Skin epidermis (tissue), 12 donors: ENCODE results near the gene PDK1.
"Not testable (repeated sequence)": the region's sequence is repeated elsewhere in the genome, so short reads cannot be mapped to it uniquely, and the experiment has no call there.

ENCODE experiments used
- H3K27ac ChIP-seq, 21 experiments: fragments of 200-600 bp; sonication (generic) in 11 of 21; one replicate each; pipeline ENCODE4 v1.5.0; 2020; ENCODE audit warnings: mild to moderate bottlenecking in 3 of 21, inconsistent platforms in 2 of 21, moderate library complexity in 2 of 21
- H3K4me3 ChIP-seq, 7 experiments: fragments of 200-600 bp; sonication (generic) in 2 of 7; one replicate each; pipeline ENCODE4 v1.5.0; 2020; ENCODE audit warnings: inconsistent platforms in 2 of 7, mild to moderate bottlenecking in 2 of 7, moderate library complexity in 1 of 7

The PDK1 gene

DNA sequence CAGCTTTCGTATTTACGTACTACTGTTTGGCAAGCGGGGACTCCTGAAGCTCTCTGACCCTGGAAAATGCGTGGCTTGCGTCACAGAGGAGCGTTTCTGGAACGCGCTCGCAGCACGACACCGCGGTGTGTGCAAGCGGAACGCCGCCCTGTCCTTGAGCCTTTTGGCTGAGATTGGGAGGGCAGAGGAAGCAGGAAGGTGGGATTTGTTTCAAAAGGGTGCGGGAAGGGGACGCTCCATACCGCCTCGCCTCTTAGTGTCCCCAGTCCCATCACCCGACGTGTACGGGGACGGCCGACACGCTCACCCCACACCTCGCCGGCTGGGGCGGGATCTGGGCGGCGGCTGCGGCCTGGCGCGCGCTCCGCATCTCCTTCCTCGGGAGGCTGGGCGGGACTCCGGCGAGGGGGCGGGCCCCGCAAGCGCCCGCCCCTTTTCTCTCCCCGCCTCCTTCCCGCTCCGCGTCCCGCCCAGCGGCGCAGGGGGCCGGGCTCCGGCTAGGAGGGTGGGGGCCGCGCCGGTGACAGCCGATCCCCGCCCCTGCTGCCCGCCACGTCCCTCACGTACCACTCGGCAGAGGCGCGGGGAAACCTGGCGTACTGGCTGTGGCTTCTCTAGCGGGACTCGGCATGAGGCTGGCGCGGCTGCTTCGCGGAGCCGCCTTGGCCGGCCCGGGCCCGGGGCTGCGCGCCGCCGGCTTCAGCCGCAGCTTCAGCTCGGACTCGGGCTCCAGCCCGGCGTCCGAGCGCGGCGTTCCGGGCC, at the start of gene PDK1:
Gene PDK1, plus strand, starts transcription at position 569 of the 762 bp plus-strand sequence. Its CDS starts 61 bp downstream, at position 630.
- Histone ChIP-seq H3K4me3 (peak within 1 kb of the TSS; percentile 58 to 96 (median 94)), H3K27ac (peak within 1 kb of the TSS; percentile 85 to 98 (median 93))

DNA sequence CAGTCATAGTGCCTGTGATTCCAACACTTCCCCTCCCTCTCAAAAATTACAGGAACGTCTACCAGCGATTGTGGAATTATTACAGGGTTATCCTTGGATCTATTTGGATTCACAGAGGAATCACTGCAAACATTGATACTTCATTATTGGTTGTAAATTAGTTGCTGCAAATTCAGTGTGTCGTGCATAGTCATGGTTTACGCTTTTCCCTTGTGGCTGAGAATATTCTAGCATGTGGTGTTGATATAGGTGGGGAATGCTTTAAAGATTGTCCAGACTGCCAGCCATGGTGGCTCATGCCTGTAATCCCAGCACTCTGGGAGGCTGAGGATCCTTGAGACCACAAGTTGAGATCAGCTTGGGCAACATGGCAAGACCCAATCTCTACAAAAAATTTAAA, 48.7 kb upstream of the PDK1 start:
- no peak overlapping the region for H3K27ac ChIP-seq
- H3K4me3 ChIP-seq = no peak overlapping the region

DNA sequence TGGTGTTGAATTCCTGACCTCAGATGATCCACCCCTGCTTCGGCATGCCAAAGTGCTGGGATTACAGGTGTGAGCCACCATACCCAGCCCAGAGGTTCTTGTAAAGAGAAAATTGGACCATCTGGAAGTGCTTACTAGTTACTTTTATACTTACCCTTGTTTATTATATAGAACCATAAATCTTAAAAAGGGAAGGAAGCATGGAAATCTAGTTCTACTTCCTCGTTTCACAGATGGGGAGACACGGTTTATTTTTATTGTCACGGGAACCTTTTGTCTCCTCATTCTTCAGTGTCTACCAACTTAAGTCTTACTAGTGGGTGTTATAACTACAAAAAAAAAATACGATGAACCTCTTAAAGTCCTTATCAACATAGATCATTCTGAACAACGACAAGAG, 45.8 kb upstream of the PDK1 start:
- H3K27ac ChIP-seq = no peak overlapping the region
- H3K4me3 ChIP-seq = no peak overlapping the region

DNA sequence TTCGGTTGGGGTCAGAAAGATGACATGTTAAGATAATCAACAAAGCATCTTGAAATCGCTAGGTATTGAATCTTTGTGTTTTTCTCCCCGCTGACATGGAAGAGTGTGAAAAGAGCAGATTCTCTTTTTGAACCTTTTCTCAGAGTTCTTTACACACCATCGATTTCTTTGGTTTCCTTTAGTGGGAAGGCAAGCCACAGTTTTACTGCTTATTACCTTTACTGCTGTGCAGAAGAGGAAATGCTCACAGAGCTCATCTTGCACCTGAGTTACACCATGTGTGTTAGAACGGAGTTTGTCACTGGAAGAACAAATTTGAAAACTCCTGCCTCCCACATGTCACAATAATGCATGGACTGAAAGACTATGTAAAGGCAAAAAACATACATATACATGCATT, 45.3 kb upstream of the PDK1 start:
- H3K27ac ChIP-seq = no peak overlapping the region
- H3K4me3 ChIP-seq = no peak overlapping the region

- no peak overlapping the region for H3K27ac ChIP-seq
Observed at GRCh38 chr2:172512810-172513523, 42.9 kb upstream of the PDK1 start.

DNA sequence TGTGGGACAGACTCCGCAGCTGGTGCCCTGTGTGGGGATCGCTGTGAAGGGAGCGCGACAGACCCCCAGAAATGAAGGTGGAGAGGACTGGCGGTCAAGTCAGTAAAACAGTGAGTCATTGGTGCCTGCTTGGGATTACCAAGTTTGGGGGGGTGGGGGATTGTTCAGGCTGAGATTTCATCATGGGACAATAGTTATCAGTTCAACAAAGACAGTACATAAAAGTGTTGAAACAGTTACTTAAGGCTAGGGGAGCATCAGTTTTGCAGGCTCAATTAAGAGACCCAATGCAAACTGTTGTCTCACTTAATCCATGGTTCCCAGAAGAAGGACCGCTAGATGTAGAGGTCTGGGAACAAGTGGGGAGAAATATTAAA, 42.4 kb upstream of the PDK1 start:
- Histone ChIP-seq H3K4me3 (no peak overlapping the region), H3K27ac (no peak overlapping the region)

More at GRCh38 chr2:172512810-172513523, 42.9 kb upstream of the PDK1 start:
- no peak overlapping the region for H3K4me3 ChIP-seq

- no peak overlapping the region for H3K4me3 ChIP-seq
- no peak overlapping the region for H3K27ac ChIP-seq
Observed at GRCh38 chr2:172513935-172514586, 41.8 kb upstream of the PDK1 start.

DNA sequence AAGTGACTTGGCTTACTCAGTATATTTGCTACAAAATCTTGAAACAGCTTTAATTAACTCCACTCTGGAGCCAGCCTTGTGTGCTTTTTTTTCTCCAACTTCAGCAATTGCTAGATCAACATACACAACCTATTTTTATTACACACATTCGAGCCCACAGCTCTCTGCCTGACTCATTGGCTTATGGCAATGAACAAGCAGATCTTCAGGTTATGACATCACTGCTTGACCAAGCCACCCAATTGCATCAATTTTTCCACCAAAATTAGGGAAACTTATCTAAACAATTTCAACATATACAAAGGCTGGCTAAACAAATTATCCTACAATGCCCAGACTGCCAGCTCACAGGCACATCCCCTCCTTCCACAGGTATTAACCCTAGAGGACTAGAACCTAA, 39.6 kb upstream of the PDK1 start:
- Histone ChIP-seq H3K27ac (no peak overlapping the region), H3K4me3 (no peak overlapping the region)

DNA sequence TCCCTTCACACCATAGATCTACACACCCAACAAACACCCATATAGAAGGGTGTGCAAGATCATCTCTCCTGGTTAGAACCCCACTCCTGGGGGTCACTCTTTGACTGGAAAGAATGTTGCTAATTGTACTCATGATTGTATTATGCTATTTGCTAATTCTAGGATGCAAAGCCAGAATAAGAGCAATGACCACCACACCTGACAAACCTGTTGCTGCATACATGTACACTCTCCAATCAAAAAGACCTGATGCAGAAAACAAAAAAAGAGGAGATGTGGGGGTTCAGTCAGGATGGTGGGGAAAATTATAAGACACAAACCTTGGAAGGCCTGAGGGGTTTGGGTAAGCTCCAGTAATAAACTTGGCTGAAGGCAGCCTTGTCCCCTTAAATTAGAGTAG, 36.9 kb upstream of the PDK1 start:
- Histone ChIP-seq H3K27ac (no peak overlapping the region), H3K4me3 (no peak overlapping the region)

DNA sequence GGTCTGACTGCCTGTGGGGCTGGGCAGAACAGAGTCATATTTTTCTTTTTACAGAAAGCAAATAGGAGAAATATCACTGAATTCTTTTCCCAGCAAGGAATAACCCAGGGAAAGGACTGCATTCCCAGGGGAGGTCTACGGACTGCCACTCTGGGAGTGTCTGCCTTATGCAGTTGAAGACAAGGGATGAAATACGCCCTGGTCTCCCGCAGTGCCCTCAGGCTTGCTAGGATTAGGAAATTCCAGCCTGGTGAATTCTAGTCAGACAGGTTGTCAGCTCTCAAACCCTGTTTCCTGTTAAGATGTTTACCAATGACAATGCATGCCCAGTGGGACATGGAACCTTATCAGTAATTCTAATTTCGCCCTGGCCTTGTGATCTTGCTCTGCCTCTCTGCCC, 30.3 kb upstream of the PDK1 start:
- Histone ChIP-seq H3K4me3 (no peak overlapping the region), H3K27ac (no peak overlapping the region)

DNA sequence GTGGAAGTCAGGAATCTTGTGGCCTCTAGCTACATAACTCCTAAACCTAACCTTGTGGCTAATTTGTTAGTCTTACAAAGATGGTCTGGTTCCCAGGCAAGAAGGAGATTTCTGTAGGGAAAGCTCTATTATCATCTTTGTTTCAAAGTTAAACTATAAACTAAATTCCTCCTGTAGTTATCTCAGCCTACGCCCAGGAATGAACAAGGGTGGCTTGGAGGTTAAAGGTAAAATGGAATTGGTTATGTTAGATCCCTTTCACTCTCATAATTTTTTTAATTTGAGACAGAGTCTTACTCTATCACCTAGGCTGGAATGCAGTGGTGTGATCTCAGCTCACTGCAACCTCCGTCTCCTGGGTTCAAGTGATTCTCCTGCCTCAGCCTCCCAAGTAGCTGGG, 24.6 kb upstream of the PDK1 start:
- no peak overlapping the region for H3K4me3 ChIP-seq
- H3K27ac ChIP-seq = no peak overlapping the region

DNA sequence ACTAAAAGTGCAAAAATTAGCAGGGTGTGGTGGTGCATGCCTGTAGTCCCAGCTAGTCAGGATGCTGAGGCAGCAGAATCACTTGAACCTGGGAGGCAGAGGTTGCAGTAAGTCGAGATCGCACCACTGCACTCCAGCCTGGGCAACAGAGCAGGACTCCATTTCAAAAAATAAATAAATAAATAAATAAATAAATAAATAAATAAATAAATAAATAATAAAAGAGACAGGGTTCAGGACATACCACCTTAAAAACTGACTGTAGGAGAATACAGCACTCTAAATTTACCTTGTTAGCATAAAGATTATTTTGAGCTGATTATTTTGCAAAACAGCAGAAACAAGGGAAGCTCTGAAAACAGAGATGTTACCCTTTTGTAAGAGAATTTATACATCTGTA, 23.4 kb upstream of the PDK1 start:
- H3K4me3 ChIP-seq, H3K27ac ChIP-seq: not testable (repeated sequence)

GRCh38 chr2:172533687-172534086, 22.2 kb upstream of the PDK1 start:
- Histone ChIP-seq H3K4me3 (no peak overlapping the region), H3K27ac (no peak overlapping the region)

DNA sequence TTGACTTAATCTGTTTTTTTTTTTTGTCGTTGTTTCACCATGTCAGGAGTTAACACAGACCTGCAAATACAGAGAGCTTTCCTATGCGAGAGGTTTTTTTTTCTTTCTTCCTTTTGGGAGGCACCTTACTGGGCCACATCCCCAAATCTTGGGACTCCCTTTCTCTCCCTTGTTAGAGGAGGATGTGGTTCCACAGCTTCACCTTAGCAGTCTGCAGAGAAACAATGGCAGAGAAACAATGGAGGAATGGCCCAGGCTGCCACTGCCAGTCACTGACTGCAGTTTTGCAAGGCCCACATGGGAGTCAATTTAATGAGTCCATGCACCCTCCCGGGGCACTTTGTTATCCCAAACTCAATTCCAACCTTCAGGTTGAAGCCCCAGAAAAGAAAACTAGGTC, 20.8 kb upstream of the PDK1 start:
- Histone ChIP-seq H3K4me3 (no peak overlapping the region), H3K27ac (no peak overlapping the region)

- not testable (repeated sequence) for H3K27ac ChIP-seq, H3K4me3 ChIP-seq
Observed at GRCh38 chr2:172537851-172538250, 18.0 kb upstream of the PDK1 start.

DNA sequence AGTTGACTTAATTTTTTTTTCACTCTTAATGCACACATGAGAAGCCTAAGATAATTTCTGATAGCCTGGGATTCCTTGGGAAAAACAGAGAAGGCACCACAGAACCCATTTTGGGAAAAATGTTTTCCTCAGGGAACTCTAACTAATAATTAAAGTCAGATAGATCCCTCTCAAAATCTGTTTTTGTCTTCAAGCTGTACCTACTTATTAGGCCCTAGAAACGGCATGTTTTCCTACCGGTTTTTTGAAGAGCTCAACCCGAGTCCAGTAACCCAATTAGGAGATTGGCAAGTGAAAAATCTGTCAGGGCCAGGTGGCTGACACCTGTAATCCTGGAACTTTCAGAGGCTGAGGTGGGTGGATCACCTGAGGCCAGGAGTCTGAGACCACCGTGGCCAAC, 16.1 kb upstream of the PDK1 start:
- Histone ChIP-seq H3K27ac (no peak overlapping the region), H3K4me3 (no peak overlapping the region)

DNA sequence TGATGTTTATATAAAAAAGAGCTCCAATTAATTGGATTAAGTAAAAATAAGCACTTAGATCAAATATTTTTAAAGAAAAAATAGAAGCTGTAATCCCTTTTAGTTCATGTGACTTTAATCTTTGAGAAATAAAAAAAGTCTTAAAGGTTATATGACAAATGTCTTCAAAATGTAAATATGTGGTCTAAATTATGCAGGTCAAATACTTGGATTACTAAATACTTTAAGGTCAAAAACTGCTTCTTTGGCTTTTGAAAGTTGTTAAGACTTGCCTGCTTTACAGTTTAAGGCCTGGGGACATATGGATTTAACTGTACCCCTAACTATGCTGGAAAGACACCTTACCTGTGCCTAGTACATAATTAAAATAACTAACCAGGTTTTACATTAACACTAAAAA, 15.5 kb upstream of the PDK1 start:
- H3K27ac ChIP-seq = no peak overlapping the region
- no peak overlapping the region for H3K4me3 ChIP-seq

GRCh38 chr2:172545408-172546075, 10.3 kb upstream of the PDK1 start:
- Histone ChIP-seq H3K4me3 (no peak overlapping the region), H3K27ac (peak overlapping the region in 2 of 21 experiments; percentile 31)

DNA sequence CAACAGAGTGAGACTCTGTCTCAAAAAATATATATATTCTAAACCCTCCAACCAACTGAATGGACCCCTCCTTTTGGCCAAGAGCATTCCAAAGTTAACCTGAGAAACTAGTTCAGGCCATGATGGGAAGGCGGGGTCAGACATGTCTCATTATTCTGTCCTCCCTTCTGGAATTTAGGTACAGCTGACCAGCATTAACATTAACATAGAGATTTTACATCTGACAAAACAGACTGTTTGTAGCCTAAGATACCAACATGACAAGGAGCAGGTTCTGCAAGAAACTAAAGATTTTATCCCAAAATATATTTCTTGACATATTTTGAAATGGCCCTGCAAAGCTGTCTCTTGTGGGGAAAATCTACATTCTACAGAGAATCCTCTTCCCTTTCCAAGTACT, 6.8 kb upstream of the PDK1 start:
- H3K27ac ChIP-seq = no peak overlapping the region
- no peak overlapping the region for H3K4me3 ChIP-seq

- not testable (repeated sequence) for H3K4me3 ChIP-seq, H3K27ac ChIP-seq
Observed at GRCh38 chr2:172549802-172550201, 6.1 kb upstream of the PDK1 start.
